ENCODE measurements around the gene GOLGA6C.

- TF ChIP-seq EZH2 (IDR thresholded peaks at IDR 0.05) (no peak), POLR2AphosphoS5 (IDR thresholded peaks at IDR 0.05; ENCODE audit: borderline replicate concordance, low read depth, low read length) (no peak)
Measured at GRCh38 chr15:75314552-75315290, 56.6 kb downstream of the GOLGA6C start.
